A673 (cell line): Measurements from ENCODE around the gene CHMP6.

ENCODE experiments used
- CTCF ChIP-seq: fragments of 300-800, 200-600 bp; sonication (generic); conservative IDR thresholded peaks from 2 replicates; pipeline ENCODE4 v1.5.1; 2017; ENCODE audit warnings: low read depth, mild to moderate bottlenecking, antibody characterized with exemption, low read length, moderate library complexity, mixed read lengths
- EZH2 ChIP-seq: fragments of 200-600 bp; sonication (generic); IDR thresholded peaks from 2 replicates; pipeline ENCODE4 v1.6.1; 2017; ENCODE audit warnings: borderline replicate concordance, low read depth, mild to moderate bottlenecking, mixed read lengths, antibody characterized with exemption, low read length; ENCODE audit not compliant: poor library complexity, severe bottlenecking

- TF ChIP-seq CTCF: no peak
- TF ChIP-seq EZH2: no peak
Measured at GRCh38 chr17:81027591-81028505, 36.2 kb downstream of the CHMP6 start.
